GM13976 (cell line): ENCODE results near the gene ADAMTS6.
"Not testable (repeated sequence)": the region's sequence is repeated elsewhere in the genome, so short reads cannot be mapped to it uniquely, and the experiment has no call there.

Source experiments
- DNase-seq: peaks from one replicate; pipeline ENCODE4 v3.0.0; 2012; ENCODE audit warnings: low spot score
- CTCF ChIP-seq: IDR thresholded peaks from 2 replicates; pipeline ENCODE4 v1.5.1; 2012; ENCODE audit warnings: borderline replicate concordance, mild to moderate bottlenecking; ENCODE audit not compliant: insufficient read depth; ENCODE audit errors: extremely low read depth, missing control alignments, control extremely low read depth
- in situ Hi-C: fragments of 300-500 bp; cut with MboI; formaldehyde crosslinking; loops from one replicate; pipeline ENCODE4 v1.12.0; 2022; ENCODE audit warnings: low sequenced_read_pairs, mixed read lengths, inconsistent platforms; ENCODE audit not compliant: unreplicated experiment

ADAMTS6 gene

GRCh38 chr5:65481635-65482295, at the start of gene ADAMTS6:
Gene ADAMTS6, minus strand, starts transcription at chr5:65481920. Its CDS starts 8,247 bp downstream, at chr5:65473673.
- DNase-seq, result peak; percentile 68
- in situ Hi-C loops, result loop anchor here (5.0 to 25.0 kb wide), 3 partner anchors 527 to 844 kb away; no protein-coding TSS in a partner anchor
- no peak for TF ChIP-seq CTCF

GRCh38 chr5:65530904-65531303, 49.2 kb upstream of the ADAMTS6 start:
- in situ Hi-C loops, result no loop called here
- TF ChIP-seq CTCF, result no peak
- no peak for DNase-seq

- no peak for TF ChIP-seq CTCF
- in situ Hi-C loops, result no loop called here
- DNase-seq, result no peak
Observed at GRCh38 chr5:65525726-65526125, 44.0 kb upstream of the ADAMTS6 start.

GRCh38 chr5:65512170-65512937, 30.6 kb upstream of the ADAMTS6 start:
- in situ Hi-C loops, result no loop called here
- TF ChIP-seq CTCF, result no peak
- no peak for DNase-seq

GRCh38 chr5:65508978-65509377, 27.3 kb upstream of the ADAMTS6 start:
- no peak for DNase-seq
- TF ChIP-seq CTCF, result no peak
- in situ Hi-C loops, result no loop called here

- no peak for DNase-seq
- in situ Hi-C loops, result no loop called here
- TF ChIP-seq CTCF, result no peak
Observed at GRCh38 chr5:65506961-65507360, 25.2 kb upstream of the ADAMTS6 start.

GRCh38 chr5:65489119-65489518, 7.4 kb upstream of the ADAMTS6 start:
- in situ Hi-C loops, result loop anchor here (10.0 to 25.0 kb wide), 2 partner anchors 534 to 852 kb away; no protein-coding TSS in a partner anchor
- TF ChIP-seq CTCF, result no peak
- DNase-seq, result no peak

GRCh38 chr5:65488038-65488687, 6.4 kb upstream of the ADAMTS6 start:
- not testable (repeated sequence) for DNase-seq
- in situ Hi-C loops, result loop anchor here (10.0 to 25.0 kb wide), 2 partner anchors 533 to 851 kb away; no protein-coding TSS in a partner anchor

GRCh38 chr5:65486803-65487202, 5.1 kb upstream of the ADAMTS6 start:
- in situ Hi-C loops, result loop anchor here (10.0 to 25.0 kb wide), 2 partner anchors 532 to 850 kb away; no protein-coding TSS in a partner anchor
- not testable (repeated sequence) for DNase-seq
